ENCODE measurements around the gene GSTT2.
"Not testable (repeated sequence)": the region's sequence is repeated elsewhere in the genome, so short reads cannot be mapped to it uniquely, and the experiment has no call there.

GSTT2 gene

DNA sequence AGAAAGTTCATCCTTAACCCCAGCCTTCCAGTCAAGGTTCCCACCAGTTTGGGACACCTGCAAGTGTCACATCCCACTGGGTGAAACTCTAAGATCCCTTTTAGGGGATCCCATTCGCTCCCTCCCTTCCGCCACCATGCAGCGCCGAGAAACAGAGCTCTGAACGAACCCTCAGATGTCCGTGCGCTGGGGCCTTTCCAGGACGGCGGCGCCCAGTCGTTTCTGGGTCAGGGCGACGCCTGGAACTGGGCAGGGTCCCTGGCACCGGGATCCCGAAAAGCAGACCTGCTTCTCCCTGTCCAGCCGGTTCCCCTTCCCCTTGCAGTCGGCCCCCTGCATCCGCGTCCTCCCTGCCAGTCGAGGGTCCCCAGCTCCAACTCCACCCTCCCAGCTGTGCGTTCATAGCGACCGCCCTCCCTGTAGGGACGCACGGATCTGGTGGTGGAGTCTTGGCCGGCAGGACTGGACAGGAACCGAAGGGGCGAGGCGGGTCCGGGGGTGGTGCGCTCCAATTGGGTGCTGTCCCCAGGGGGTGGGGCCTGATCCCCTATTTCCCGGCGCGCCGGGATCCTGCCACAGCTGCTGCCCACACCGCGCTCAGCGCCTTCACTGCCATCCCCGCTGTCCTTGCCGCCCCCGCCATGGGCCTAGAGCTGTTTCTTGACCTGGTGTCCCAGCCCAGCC is at the start of gene GSTT2:
TSS of gene GSTT2 (plus strand) at position 578 of the 684 bp plus-strand sequence.
- H3K4me1 ChIP-seq (ENCODE audit: control insufficient read depth, insufficient read depth, low read length); H3K27me3 ChIP-seq (ENCODE audit: control insufficient read depth, insufficient read depth, low read length); H3K4me3 ChIP-seq (ENCODE audit: low read length); H3K9me3 ChIP-seq (ENCODE audit: control insufficient read depth, low read length); H3K36me3 ChIP-seq (ENCODE audit: control insufficient read depth, insufficient read depth, low read length); H3K9ac ChIP-seq (ENCODE audit: low read length): not testable (repeated sequence)

DNA sequence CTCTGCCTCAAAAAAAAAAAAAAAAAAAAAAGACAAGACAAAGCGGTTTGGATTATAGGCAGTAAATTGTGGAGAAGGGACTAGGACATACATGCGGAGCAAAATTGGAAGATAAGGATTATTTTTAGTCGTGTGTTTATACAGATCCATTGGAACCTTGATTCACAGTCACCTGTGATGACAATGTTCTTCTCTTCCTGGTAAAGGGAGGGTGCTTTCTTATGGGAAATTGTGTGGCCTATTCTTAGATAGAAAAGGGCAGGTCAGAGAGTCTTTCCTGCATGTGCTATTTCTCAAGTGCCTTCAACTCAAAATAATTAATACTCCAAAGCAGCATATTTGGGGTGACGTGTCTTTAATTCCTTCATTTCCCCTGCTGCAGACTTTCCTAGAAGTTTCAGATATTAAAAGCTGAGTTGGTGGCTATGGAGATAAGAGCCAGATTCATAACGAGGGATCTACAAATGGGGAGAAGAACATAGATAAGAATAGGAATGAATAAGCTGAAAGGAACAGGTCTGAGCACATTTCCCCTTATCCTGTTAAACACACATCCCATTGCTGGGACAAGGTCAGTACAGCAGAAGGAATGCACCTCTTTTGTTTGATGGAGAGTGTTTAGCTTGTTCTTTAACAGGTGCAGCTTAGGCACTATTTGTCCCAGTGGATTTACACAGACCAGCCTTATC is 41.5 kb upstream of the GSTT2 start:
- no peak overlapping the region for H3K9ac ChIP-seq (ENCODE audit: low read length)
- no peak overlapping the region for H3K4me3 ChIP-seq (ENCODE audit: low read length)
- no peaks in the 10 kb centered on the region for H3K27me3 ChIP-seq (ENCODE audit: control insufficient read depth, insufficient read depth, low read length)
- no peaks in the 10 kb centered on the region for H3K36me3 ChIP-seq (ENCODE audit: control insufficient read depth, insufficient read depth, low read length)
- no peaks in the 10 kb centered on the region for H3K9me3 ChIP-seq (ENCODE audit: control insufficient read depth, low read length)
- no peaks in the 10 kb centered on the region for H3K4me1 ChIP-seq (ENCODE audit: control insufficient read depth, insufficient read depth, low read length)

DNA sequence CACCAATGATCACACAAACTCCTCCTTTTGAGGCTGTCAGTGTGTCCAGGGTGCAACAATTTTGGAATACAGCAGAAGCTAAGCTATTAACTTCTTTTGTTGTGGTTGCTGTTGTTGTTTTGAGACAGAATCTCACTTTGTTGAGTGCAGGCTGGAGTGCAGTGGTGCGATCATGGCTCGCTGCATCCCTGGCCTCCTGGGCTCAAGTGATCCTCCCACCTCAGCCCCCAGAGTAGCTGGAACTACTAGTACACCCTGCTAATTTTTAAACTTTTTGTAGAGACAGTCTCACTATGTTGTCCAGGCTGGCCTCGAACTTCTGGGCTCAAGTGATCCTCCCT is 40.9 kb upstream of the GSTT2 start:
- Histone ChIP-seq H3K4me1 (ENCODE audit: control insufficient read depth, insufficient read depth, low read length) (no peaks in the 10 kb centered on the region), H3K4me3 (ENCODE audit: low read length) (no peak overlapping the region), H3K36me3 (ENCODE audit: control insufficient read depth, insufficient read depth, low read length) (no peaks in the 10 kb centered on the region), H3K27me3 (ENCODE audit: control insufficient read depth, insufficient read depth, low read length) (no peaks in the 10 kb centered on the region), H3K9ac (ENCODE audit: low read length) (no peak overlapping the region), H3K9me3 (ENCODE audit: control insufficient read depth, low read length) (no peaks in the 10 kb centered on the region)

DNA sequence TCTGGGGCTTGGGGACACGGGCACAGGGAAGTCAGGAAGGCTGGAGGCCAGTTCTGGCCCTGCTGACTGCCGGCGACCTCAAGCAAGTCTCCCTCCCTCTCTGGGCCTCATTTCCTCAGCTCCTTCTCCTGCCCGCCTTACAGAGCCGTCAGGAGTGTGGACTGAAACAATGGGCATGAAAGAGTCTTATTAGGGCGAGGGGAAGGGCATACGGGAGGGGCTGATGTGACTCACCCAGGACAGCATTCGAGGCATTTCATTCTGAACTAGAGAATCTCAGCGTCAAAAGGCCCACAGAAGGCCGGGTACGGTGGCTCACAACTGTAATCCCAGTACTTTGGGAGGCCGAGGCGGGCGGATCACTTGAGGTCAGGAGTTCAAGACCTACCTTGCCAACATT is 39.8 kb upstream of the GSTT2 start:
- H3K4me3 ChIP-seq (ENCODE audit: low read length); H3K27me3 ChIP-seq (ENCODE audit: control insufficient read depth, insufficient read depth, low read length); H3K9ac ChIP-seq (ENCODE audit: low read length); H3K9me3 ChIP-seq (ENCODE audit: control insufficient read depth, low read length); H3K4me1 ChIP-seq (ENCODE audit: control insufficient read depth, insufficient read depth, low read length); H3K36me3 ChIP-seq (ENCODE audit: control insufficient read depth, insufficient read depth, low read length): not testable (repeated sequence)

DNA sequence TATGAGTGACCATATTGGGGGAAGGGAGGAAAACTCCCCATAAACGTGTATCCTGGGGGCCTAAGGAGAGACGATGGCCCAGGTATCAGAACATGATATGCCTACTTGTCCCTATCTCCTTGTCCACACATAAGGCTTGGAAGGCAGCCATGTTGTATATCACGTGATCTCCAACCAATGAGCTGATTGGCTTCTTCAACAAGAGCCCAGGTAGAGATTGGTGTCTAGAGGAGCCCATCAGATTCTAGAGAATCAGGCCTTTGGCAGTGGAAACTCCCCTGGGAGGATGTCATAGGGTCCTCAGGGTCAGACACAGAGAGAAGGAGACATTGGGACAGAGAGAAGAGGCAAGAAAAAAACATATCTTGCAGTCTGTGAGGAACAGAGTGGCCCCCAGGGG is 32.5 kb upstream of the GSTT2 start:
- not testable (repeated sequence) for H3K9me3 ChIP-seq (ENCODE audit: control insufficient read depth, low read length); H3K36me3 ChIP-seq (ENCODE audit: control insufficient read depth, insufficient read depth, low read length)

DNA sequence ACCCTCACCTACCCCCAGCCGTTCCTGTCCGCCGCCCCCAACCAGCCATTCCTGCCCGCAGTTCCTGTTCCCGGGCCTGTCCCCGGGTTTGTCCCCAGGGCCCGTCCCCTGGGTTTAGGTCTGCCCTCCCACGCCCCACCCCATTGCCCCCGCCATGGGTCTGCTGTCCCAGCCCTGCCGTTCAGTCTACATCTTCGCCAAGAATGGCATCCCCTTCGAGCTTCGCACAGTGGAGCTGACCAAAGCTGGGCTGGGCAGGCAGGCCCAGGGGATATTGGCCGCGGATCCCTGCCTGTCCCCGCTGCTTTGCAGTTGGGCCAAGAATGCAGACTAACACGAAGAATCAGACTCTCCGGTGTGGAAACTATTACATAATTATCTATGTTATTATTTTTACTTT is 30.2 kb upstream of the GSTT2 start:
- H3K4me1 ChIP-seq (ENCODE audit: control insufficient read depth, insufficient read depth, low read length); H3K4me3 ChIP-seq (ENCODE audit: low read length); H3K36me3 ChIP-seq (ENCODE audit: control insufficient read depth, insufficient read depth, low read length); H3K27me3 ChIP-seq (ENCODE audit: control insufficient read depth, insufficient read depth, low read length); H3K9ac ChIP-seq (ENCODE audit: low read length); H3K9me3 ChIP-seq (ENCODE audit: control insufficient read depth, low read length): not testable (repeated sequence)

More for the DNA sequence above, 32.5 kb upstream of the GSTT2 start:
- not testable (repeated sequence) for H3K4me1 ChIP-seq (ENCODE audit: control insufficient read depth, insufficient read depth, low read length); H3K9ac ChIP-seq (ENCODE audit: low read length); H3K27me3 ChIP-seq (ENCODE audit: control insufficient read depth, insufficient read depth, low read length); H3K4me3 ChIP-seq (ENCODE audit: low read length)

DNA sequence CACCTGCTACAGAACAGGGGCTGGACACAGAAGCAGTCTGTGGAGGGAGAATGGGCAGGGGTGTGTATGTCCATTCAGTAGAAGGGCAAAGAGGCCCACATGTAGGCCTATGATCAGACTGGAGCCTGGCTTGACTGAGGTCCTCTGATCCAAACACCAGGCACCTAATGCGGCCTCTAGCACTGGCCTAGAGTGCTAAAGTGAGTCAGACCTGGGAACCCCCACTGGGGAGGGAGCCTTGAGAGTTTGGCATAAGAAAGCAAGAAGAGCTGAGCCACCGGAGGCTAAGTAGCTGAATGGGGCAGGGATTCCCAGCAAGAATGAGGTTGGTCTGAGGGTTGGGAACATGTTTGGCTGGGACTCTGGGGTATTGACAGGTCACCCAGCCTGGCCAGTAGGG is 28.6 kb upstream of the GSTT2 start:
- H3K36me3 ChIP-seq (ENCODE audit: control insufficient read depth, insufficient read depth, low read length); H3K9me3 ChIP-seq (ENCODE audit: control insufficient read depth, low read length); H3K27me3 ChIP-seq (ENCODE audit: control insufficient read depth, insufficient read depth, low read length); H3K4me3 ChIP-seq (ENCODE audit: low read length); H3K4me1 ChIP-seq (ENCODE audit: control insufficient read depth, insufficient read depth, low read length); H3K9ac ChIP-seq (ENCODE audit: low read length): not testable (repeated sequence)

DNA sequence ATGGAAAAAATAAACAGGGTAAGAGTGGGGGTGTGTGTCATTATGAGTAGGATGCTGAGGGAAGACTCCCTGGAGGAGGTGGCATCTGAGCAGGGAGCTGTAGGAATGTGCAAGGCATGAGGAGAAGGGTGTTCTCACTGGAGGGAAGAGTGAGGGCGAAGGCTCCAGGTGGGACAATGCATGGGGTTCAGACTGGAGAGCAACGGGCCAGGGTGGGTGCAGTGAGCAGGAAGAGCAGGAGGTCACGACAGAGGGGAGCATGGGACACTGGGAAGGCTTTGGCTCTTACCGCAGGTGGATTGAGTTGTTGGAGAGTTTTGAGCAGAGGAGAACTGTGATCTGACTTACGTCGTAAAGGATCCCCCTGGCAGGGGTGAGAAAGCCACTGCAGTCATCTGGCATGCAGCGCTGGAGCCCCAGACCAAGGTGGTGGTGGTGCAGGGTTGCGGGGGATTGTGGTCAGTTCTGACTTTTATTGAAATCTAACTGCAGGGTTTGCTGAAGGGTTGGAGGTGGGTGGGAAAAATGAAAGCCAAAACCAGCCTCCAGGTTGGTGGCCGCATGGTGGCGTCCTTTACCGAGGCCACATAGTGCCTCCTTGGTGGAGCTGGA is 27.0 kb upstream of the GSTT2 start:
- not testable (repeated sequence) for H3K36me3 ChIP-seq (ENCODE audit: control insufficient read depth, insufficient read depth, low read length); H3K9ac ChIP-seq (ENCODE audit: low read length); H3K27me3 ChIP-seq (ENCODE audit: control insufficient read depth, insufficient read depth, low read length); H3K9me3 ChIP-seq (ENCODE audit: control insufficient read depth, low read length); H3K4me3 ChIP-seq (ENCODE audit: low read length); H3K4me1 ChIP-seq (ENCODE audit: control insufficient read depth, insufficient read depth, low read length)

DNA sequence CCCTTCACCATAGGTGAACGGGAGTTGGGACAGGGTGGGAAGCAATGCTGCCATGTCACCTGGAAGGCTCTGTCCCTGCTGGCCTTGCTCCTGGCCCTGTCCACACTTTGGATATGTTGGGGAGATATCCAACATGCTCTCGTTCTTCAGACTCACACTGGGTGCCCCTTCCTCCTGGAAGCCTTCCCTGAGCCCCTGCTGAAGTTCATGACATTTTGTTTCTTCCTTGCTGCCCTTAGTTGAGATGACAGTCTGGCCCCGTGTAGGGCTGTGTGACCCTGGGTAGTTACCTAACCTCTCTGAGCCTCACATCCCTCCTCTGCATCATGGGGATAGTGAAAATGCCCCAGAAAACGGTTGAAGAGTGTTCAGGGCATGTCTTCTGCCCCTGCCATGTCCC is 26.4 kb upstream of the GSTT2 start:
- not testable (repeated sequence) for H3K27me3 ChIP-seq (ENCODE audit: control insufficient read depth, insufficient read depth, low read length); H3K9me3 ChIP-seq (ENCODE audit: control insufficient read depth, low read length); H3K9ac ChIP-seq (ENCODE audit: low read length); H3K36me3 ChIP-seq (ENCODE audit: control insufficient read depth, insufficient read depth, low read length); H3K4me3 ChIP-seq (ENCODE audit: low read length); H3K4me1 ChIP-seq (ENCODE audit: control insufficient read depth, insufficient read depth, low read length)

DNA sequence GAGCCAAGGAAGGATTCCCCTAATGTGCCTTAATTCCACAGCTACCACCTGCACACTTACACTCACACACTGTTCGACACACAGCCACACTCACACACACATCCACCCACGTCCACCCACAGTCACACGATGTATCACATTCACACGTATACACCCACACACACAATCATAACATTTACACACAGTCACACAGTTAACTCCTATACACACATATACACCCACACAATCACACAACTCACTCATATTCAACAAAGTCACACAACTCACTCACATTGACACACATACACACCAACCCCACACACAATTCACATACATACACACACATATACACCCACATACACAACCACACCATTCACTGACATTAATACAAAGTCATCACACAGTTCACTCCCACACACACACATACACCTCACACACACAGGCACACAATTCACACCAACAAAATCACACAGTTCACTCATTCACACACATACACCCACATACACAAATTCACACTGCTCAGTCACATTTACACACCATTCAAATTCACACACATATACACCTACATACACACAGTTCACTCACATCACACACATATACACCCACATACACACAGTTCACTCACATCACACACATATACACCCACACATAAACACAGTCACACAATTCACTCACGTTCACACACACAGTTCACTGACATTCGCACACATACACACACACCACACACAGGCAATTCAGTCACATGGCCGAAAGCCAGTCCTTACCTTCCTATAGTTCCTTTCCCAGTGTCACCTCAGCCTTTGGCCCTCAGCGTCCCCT is 25.5 kb upstream of the GSTT2 start:
- H3K27me3 ChIP-seq (ENCODE audit: control insufficient read depth, insufficient read depth, low read length); H3K9me3 ChIP-seq (ENCODE audit: control insufficient read depth, low read length); H3K9ac ChIP-seq (ENCODE audit: low read length); H3K36me3 ChIP-seq (ENCODE audit: control insufficient read depth, insufficient read depth, low read length); H3K4me3 ChIP-seq (ENCODE audit: low read length); H3K4me1 ChIP-seq (ENCODE audit: control insufficient read depth, insufficient read depth, low read length): not testable (repeated sequence)

DNA sequence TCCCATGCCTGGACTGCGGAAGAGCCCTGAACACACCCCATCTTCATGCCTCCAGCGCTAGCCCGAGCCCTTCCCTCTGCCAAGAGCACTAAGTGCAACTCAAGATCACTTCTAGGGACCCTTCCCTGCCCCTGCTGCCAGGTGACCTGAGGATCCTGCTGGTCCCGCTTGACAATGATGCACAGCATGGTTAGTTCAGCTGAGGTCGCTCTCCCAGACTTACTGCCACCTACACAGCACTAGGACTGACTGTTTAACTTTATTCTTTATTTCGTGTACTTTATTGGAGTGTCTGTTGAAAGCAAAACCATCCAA is 25.0 kb upstream of the GSTT2 start:
- H3K4me1 ChIP-seq (ENCODE audit: control insufficient read depth, insufficient read depth, low read length); H3K36me3 ChIP-seq (ENCODE audit: control insufficient read depth, insufficient read depth, low read length): not testable (repeated sequence)

DNA sequence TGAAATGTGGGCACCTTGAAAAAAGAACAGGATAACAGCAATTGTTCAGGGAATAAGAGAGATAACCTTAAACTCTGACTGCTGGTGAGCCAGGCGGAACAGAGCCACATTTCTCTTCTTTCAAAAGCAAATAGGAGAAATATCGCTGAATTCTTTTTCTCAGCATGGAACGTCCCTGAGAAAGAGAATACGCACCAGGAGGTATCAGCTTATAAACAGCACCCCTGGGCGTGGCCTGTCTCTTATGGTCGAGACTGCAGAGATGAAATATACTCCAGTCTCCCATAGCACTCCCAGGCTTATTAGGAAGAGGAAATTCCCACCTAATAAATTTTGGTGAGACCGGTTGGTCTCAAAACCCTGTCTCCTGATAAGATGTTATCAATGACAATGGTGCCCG is 24.0 kb upstream of the GSTT2 start:
- H3K9ac ChIP-seq (ENCODE audit: low read length); H3K27me3 ChIP-seq (ENCODE audit: control insufficient read depth, insufficient read depth, low read length); H3K36me3 ChIP-seq (ENCODE audit: control insufficient read depth, insufficient read depth, low read length); H3K9me3 ChIP-seq (ENCODE audit: control insufficient read depth, low read length); H3K4me1 ChIP-seq (ENCODE audit: control insufficient read depth, insufficient read depth, low read length); H3K4me3 ChIP-seq (ENCODE audit: low read length): not testable (repeated sequence)

More for the DNA sequence above, 25.0 kb upstream of the GSTT2 start:
- H3K9me3 ChIP-seq (ENCODE audit: control insufficient read depth, low read length); H3K4me3 ChIP-seq (ENCODE audit: low read length); H3K27me3 ChIP-seq (ENCODE audit: control insufficient read depth, insufficient read depth, low read length); H3K9ac ChIP-seq (ENCODE audit: low read length): not testable (repeated sequence)
